ENCODE measurements around the gene C6orf132. TPM values are rescaled to one million over a fixed set of nuclear protein-coding genes. Genes with fewer than 3 reads are reported as not detected.
"Not testable (repeated sequence)": the region's sequence is repeated elsewhere in the genome, so short reads cannot be mapped to it uniquely, and the experiment has no call there.

Gene C6orf132
- total RNA-seq, 2 donors from 2014 or later, result 0.20 to 0.29 TPM

GRCh38 chr6:42166444-42167141 is 24.2 kb upstream of the C6orf132 start:
- no peaks in the 10 kb centered on the region for H3K9me3 Mint-ChIP-seq

DNA sequence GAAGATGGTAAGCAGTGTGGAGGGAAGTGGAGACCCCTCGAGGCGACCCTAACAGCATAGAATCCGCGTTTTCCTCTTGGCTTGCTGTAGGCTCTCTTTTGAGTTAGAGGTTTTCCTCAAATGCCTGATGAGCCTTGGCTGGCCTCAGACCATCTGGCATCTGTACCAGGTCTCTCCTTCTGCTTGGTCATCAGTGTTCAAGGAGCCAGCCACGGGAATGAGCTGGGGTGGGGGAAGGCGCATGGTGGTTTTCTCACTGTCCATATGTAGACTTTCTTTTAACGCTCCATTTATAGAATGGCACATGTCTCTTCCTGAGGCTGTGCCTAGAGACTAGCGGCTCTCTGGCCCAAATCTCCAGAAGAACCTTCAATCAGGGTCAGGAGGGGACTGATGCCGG is 22.6 kb upstream of the C6orf132 start:
- no peak overlapping the region for H3K27ac Mint-ChIP-seq
- no peaks in the 10 kb centered on the region for H3K9me3 Mint-ChIP-seq
- DNase-seq (ENCODE audit: low spot score in 2 of 2) (no peak), ATAC-seq (no peak)
- no peaks in the 10 kb centered on the region for H3K36me3 Mint-ChIP-seq

More at GRCh38 chr6:42166444-42167141, 24.2 kb upstream of the C6orf132 start:
- no peaks in the 10 kb centered on the region for H3K36me3 Mint-ChIP-seq
- DNase-seq (ENCODE audit: low spot score in 2 of 2), result peak; percentile 69 to 89
- peak; percentile 90 to 94 for ATAC-seq
- H3K27ac Mint-ChIP-seq, result peak overlapping the region in 1 of 2 donors; percentile 60

DNA sequence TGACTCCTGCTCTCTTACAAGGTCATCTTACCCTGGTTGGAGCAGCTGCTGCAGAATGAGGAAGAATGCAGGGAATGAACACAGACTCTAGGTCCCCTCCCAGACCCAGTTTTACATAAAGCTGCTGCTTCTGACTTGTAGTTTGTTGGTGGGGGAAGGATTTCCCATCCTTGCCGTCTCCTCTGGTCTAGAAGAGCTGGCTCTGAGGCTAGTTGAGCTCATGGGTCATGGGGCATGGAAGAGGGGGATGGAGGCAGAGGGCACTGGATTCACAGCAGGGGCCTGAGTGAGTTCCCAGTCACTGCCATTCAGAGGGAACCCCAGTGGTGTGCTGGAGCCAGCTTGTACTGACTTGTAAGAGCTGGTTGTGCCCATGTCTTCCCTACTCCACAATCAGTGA is 21.6 kb upstream of the C6orf132 start:
- ATAC-seq (no peak), DNase-seq (ENCODE audit: low spot score in 2 of 2) (no peak)
- Mint-ChIP-seq H3K36me3 (no peaks in the 10 kb centered on the region), H3K27ac (no peak overlapping the region), H3K9me3 (no peaks in the 10 kb centered on the region)

DNA sequence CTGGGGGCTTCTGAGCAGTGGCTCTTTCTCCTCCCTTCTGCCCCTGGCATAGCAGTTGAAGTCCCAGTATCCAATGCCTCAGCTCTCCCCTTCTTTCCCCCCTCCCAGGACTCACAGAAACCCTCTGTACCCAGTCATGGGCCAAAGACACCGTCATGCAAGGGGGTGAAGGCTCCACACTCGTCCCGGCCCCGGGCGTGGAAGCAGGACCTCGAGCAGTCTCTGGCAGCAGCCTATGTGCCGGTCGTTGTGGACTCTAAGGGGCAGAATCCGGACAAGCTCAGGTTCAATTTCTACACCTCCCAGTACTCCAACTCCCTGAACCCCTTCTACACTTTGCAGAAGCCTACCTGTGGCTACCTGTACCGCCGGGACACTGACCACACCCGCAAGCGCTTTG is 20.4 kb upstream of the C6orf132 start:
- ATAC-seq (no peak), DNase-seq (ENCODE audit: low spot score in 2 of 2) (no peak)
- no peak overlapping the region for H3K27ac Mint-ChIP-seq
- no peaks in the 10 kb centered on the region for H3K9me3 Mint-ChIP-seq
- no peaks in the 10 kb centered on the region for H3K36me3 Mint-ChIP-seq

- H3K36me3 Mint-ChIP-seq, result no peaks in the 10 kb centered on the region
- no peaks in the 10 kb centered on the region for H3K9me3 Mint-ChIP-seq
- peak overlapping the region in 1 of 2 donors; percentile 89 for H3K27ac Mint-ChIP-seq
- ATAC-seq (no peak), DNase-seq (ENCODE audit: low spot score in 2 of 2) (no peak)
Observed at GRCh38 chr6:42162384-42162783, 20.0 kb upstream of the C6orf132 start.

DNA sequence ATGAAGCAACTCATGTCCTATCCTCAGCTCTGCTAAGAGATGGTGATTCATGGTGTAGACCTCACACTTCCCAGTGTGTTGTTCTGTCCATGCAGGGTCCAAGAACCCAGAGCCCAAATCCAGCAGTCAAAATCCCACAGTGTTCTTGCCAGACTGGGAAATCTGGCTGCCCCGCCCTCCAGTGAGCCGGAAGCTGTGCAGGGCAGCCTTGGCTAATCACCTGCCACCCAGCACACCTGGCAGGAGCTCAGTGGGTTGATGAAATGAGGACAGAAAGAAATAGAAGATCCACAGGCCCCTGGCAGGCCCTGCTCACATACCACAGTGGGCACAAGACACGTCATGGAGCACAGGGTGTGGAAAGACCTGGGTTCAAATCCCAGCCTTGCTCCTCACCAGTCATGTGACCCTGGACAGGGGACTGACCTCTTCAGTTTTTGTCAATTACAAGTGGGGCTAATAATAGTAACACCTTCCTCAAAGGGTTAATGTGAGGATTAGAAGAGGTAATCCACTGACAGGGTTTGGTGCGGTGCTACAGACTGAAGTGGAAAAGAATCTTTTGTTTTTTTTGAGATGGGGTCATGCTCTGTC is 17.1 kb upstream of the C6orf132 start:
- Mint-ChIP-seq H3K36me3 (no peaks in the 10 kb centered on the region), H3K9me3 (no peaks in the 10 kb centered on the region), H3K27ac (no peak overlapping the region)
- no peak for ATAC-seq
- no peak for DNase-seq (ENCODE audit: low spot score in 2 of 2)

- no peak for ATAC-seq
- no peak for DNase-seq (ENCODE audit: low spot score in 2 of 2)
- Mint-ChIP-seq H3K9me3 (no peaks in the 10 kb centered on the region), H3K27ac (no peak overlapping the region), H3K36me3 (no peaks in the 10 kb centered on the region)
Observed at GRCh38 chr6:42158631-42159030, 16.2 kb upstream of the C6orf132 start.

GRCh38 chr6:42158011-42158410 is 15.6 kb upstream of the C6orf132 start:
- no peak for DNase-seq (ENCODE audit: low spot score in 2 of 2)
- no peak for ATAC-seq
- no peaks in the 10 kb centered on the region for H3K9me3 Mint-ChIP-seq
- no peaks in the 10 kb centered on the region for H3K36me3 Mint-ChIP-seq
- H3K27ac Mint-ChIP-seq, result no peak overlapping the region

DNA sequence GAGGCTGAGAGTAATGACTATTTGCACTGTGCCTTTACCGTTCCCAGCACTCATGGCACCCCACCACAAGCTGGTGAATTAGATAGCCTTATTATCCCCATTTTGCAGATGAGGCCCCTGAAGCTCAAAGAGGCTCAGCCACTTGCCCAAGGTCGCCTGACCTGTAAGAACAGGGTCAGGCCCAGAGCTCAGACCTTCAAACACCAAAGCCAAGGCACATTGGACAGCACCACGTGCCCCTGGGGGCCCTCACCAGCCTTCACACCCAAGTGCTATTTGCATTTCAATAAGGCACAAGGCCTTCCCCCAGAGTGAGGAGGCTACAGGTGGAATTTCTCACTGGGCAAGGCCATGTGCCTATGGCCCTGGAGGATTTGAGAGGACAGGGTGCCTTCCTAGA is 14.2 kb upstream of the C6orf132 start:
- Mint-ChIP-seq H3K27ac (no peak overlapping the region), H3K9me3 (no peaks in the 10 kb centered on the region), H3K36me3 (no peaks in the 10 kb centered on the region)
- ATAC-seq (no peak), DNase-seq (ENCODE audit: low spot score in 2 of 2) (no peak)

DNA sequence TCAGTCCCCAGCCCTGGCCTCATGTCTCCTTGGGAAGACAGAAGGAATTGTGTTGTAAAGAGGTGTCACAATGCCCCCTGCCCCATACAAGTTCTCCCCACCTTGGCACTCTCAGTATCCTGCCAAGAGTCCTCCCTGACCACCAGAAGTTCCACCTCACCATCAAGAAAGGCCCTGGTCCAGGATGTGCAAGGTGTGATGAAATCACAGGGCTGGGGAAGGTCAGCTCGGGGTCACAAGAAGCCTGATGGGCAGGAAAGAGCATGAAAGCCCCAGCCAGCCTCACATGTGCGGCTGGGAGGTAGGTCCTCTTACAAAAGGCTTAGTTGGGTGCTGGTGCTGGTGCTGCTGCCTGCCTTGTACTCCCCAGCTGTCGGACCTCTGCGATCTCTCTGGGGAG is 12.9 kb upstream of the C6orf132 start:
- Mint-ChIP-seq H3K27ac (no peak overlapping the region), H3K36me3 (no peaks in the 10 kb centered on the region), H3K9me3 (no peaks in the 10 kb centered on the region)
- DNase-seq (ENCODE audit: low spot score in 2 of 2), result no peak
- ATAC-seq, result no peak

GRCh38 chr6:42154461-42155209 is 12.2 kb upstream of the C6orf132 start:
- ATAC-seq, result no peak
- no peak overlapping the region for H3K27ac Mint-ChIP-seq

DNA sequence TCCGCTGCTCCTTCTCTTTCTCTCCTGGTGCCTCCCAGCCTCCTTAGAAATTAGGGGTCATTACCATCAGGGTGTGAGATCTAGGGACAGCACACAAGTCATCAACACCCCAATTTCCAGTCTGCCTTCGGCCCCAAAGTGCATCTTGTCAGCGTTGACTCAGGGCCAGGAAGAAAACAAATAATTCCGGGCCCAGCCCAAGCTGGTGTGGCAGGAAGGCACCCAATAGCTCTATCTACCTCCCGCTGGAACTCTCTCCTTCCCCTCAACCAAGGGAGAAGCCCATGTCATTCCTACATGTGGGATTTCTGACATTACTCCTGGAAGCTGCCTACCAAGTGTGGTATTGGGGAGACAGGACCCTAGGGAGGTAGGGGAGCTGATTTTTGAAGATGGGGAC is 11.5 kb upstream of the C6orf132 start:
- DNase-seq (ENCODE audit: low spot score in 2 of 2), result no peak
- no peaks in the 10 kb centered on the region for H3K36me3 Mint-ChIP-seq
- H3K9me3 Mint-ChIP-seq, result no peaks in the 10 kb centered on the region
- ATAC-seq, result no peak
- peak overlapping the region in 1 of 2 donors; percentile 40 for H3K27ac Mint-ChIP-seq

More at GRCh38 chr6:42154461-42155209, 12.2 kb upstream of the C6orf132 start:
- no peaks in the 10 kb centered on the region for H3K36me3 Mint-ChIP-seq
- no peaks in the 10 kb centered on the region for H3K9me3 Mint-ChIP-seq
- DNase-seq (ENCODE audit: low spot score in 2 of 2), result no peak

- not testable (repeated sequence) for ATAC-seq; DNase-seq (ENCODE audit: low spot score in 2 of 2); H3K36me3 Mint-ChIP-seq; H3K27ac Mint-ChIP-seq; H3K9me3 Mint-ChIP-seq
Observed at GRCh38 chr6:42152528-42153213, 10.3 kb upstream of the C6orf132 start.

- no peaks in the 10 kb centered on the region for H3K9me3 Mint-ChIP-seq
- DNase-seq (ENCODE audit: low spot score in 2 of 2) (no peak), ATAC-seq (no peak)
- no peak overlapping the region for H3K27ac Mint-ChIP-seq
- H3K36me3 Mint-ChIP-seq, result no peaks in the 10 kb centered on the region
Observed at GRCh38 chr6:42152024-42152423, 9.6 kb upstream of the C6orf132 start.

GRCh38 chr6:42150254-42150653 is 7.8 kb upstream of the C6orf132 start:
- no peak for ATAC-seq
- H3K27ac Mint-ChIP-seq, result no peak overlapping the region
- no peaks in the 10 kb centered on the region for H3K36me3 Mint-ChIP-seq
- DNase-seq (ENCODE audit: low spot score in 2 of 2), result no peak
- H3K9me3 Mint-ChIP-seq, result no peaks in the 10 kb centered on the region

GRCh38 chr6:42148058-42148457 is 5.6 kb upstream of the C6orf132 start:
- ATAC-seq, result no peak
- DNase-seq (ENCODE audit: low spot score in 2 of 2), result no peak
- Mint-ChIP-seq H3K27ac (no peak overlapping the region), H3K36me3 (no peaks in the 10 kb centered on the region), H3K9me3 (no peaks in the 10 kb centered on the region)

GRCh38 chr6:42147138-42147562 is 4.7 kb upstream of the C6orf132 start:
- DNase-seq (ENCODE audit: low spot score in 2 of 2) (no peak), ATAC-seq (no peak)
- no peak overlapping the region for H3K27ac Mint-ChIP-seq
- H3K9me3 Mint-ChIP-seq, result no peaks in the 10 kb centered on the region
- H3K36me3 Mint-ChIP-seq, result no peaks in the 10 kb centered on the region
